HepG2 (cell line): ENCODE data around the gene PYGO2. TPM values are rescaled to one million over a fixed set of nuclear protein-coding genes. Genes with fewer than 3 reads are reported as not detected.

Experiments
- AGO2 ChIP-seq: fragments of 200-400 bp; formaldehyde crosslinking; optimal IDR thresholded peaks from 2 replicates; pipeline ENCODE3; 2017; ENCODE audit warnings: mild to moderate bottlenecking, low read depth, low read length, moderate library complexity
- ARNT2 ChIP-seq: sonication (generic); formaldehyde crosslinking; IDR thresholded peaks from 2 replicates; pipeline ENCODE4 v1.8.0; 2022; ENCODE audit warnings: mild to moderate bottlenecking, low read depth, missing genetic modification reagents, moderate library complexity
- E2F1 ChIP-seq: sonication (generic); formaldehyde crosslinking; IDR thresholded peaks from 2 replicates; pipeline ENCODE4 v1.5.0; 2020; ENCODE audit warnings: missing genetic modification reagents
- HMG20B ChIP-seq: conservative IDR thresholded peaks from 2 replicates; pipeline ENCODE4 v1.6.1; 2016; ENCODE audit warnings: missing genetic modification reagents, missing compliant biosample characterization
- HMGXB3 ChIP-seq: sonication (generic); formaldehyde crosslinking; IDR thresholded peaks from 2 replicates; pipeline ENCODE4 v1.4.0; 2020; ENCODE audit warnings: missing genetic modification reagents, borderline replicate concordance
- IRF2 ChIP-seq: IDR thresholded peaks from 2 replicates; pipeline ENCODE4 v1.6.1; 2018; ENCODE audit warnings: missing genetic modification reagents, missing compliant biosample characterization
- PAF1 ChIP-seq: IDR thresholded peaks from 2 replicates; pipeline ENCODE4 v1.6.1; 2016; ENCODE audit warnings: missing genetic modification reagents, missing compliant biosample characterization
- POLR2G ChIP-seq: fragments of 200-400 bp; formaldehyde crosslinking; IDR thresholded peaks from 2 replicates; pipeline ENCODE4 v1.6.1; 2018; ENCODE audit warnings: mild to moderate bottlenecking, low read depth, low read length, moderate library complexity
- RELA ChIP-seq: sonication (generic); formaldehyde crosslinking; IDR thresholded peaks from 2 replicates; pipeline ENCODE4 v1.4.0; 2020; ENCODE audit warnings: missing genetic modification reagents
- SIX1 ChIP-seq: sonication (generic); formaldehyde crosslinking; IDR thresholded peaks from 2 replicates; pipeline ENCODE4 v1.4.0; 2020; ENCODE audit warnings: missing genetic modification reagents, borderline replicate concordance
- SSRP1 ChIP-seq: IDR thresholded peaks from 2 replicates; pipeline ENCODE4 v1.6.1; 2016; ENCODE audit warnings: control low read depth
- ZBTB38 ChIP-seq: sonication (generic); formaldehyde crosslinking; IDR thresholded peaks from 2 replicates; pipeline ENCODE4 v1.5.1; 2020; ENCODE audit warnings: mild to moderate bottlenecking, missing genetic modification reagents
- ZNF136 ChIP-seq: sonication (generic); formaldehyde crosslinking; IDR thresholded peaks from 2 replicates; pipeline ENCODE4 v1.8.1; 2022; ENCODE audit warnings: low read depth, mild to moderate bottlenecking, moderate library complexity, missing genetic modification reagents
- ZNF138 ChIP-seq: sonication (generic); formaldehyde crosslinking; IDR thresholded peaks from 2 replicates; pipeline ENCODE4 v1.5.0; 2020; ENCODE audit warnings: mild to moderate bottlenecking, low read depth, missing genetic modification reagents
- ZNF17 ChIP-seq: sonication (generic); formaldehyde crosslinking; IDR thresholded peaks from 2 replicates; pipeline ENCODE4 v1.5.0; 2020; ENCODE audit warnings: mild to moderate bottlenecking, missing genetic modification reagents
- ZNF530 ChIP-seq: sonication (generic); formaldehyde crosslinking; IDR thresholded peaks from 2 replicates; pipeline ENCODE4 v1.5.0; 2020; ENCODE audit warnings: low read depth, mild to moderate bottlenecking, missing genetic modification reagents
- ZNF569 ChIP-seq: sonication (generic); formaldehyde crosslinking; IDR thresholded peaks from 2 replicates; pipeline ENCODE4 v1.5.0; 2020; ENCODE audit warnings: mild to moderate bottlenecking, missing genetic modification reagents, moderate library complexity, borderline replicate concordance
- ZNF710 ChIP-seq: sonication (generic); formaldehyde crosslinking; IDR thresholded peaks from 2 replicates; pipeline ENCODE4 v1.5.0; 2020; ENCODE audit warnings: mild to moderate bottlenecking, missing genetic modification reagents, borderline replicate concordance
- ZNF724P ChIP-seq: sonication (generic); formaldehyde crosslinking; IDR thresholded peaks from 2 replicates; pipeline ENCODE4 v1.8.0; 2022; ENCODE audit warnings: missing genetic modification reagents, borderline replicate concordance
- polyA plus RNA-seq, 8 experiments: library from polyadenylated mRNA; depleted of rRNA in 3 of 8; stranded (reverse) in 7 of 8; unstranded in 1 of 8; fragments of >200 nt; fragmentation: Illumina TruSeq in 4 of 8; extraction: Trizol in 4 of 8; gene quantifications; 2 replicates each; pipeline versions ENCODE4 v1.2.1 to v1.2.3, GENCODE V29; 2011 to 2016; ENCODE audit warnings: low read depth in 4 of 8, missing spikeins in 1 of 8, mixed read lengths in 1 of 8; ENCODE audit not compliant: insufficient read depth in 1 of 8
- total RNA-seq, 5 experiments: library from RNA; depleted of rRNA; stranded (reverse); fragments of >200 nt; fragmentation: Illumina TruSeq; extraction: Trizol; gene quantifications; 2 replicates each; pipeline ENCODE4 v1.2.3, GENCODE V29; 2016; ENCODE audit warnings: low read depth in 1 of 5
- TF ChIP-seq, protein P1 (sequence below): sonication (generic); formaldehyde crosslinking; conservative IDR thresholded peaks from 2 replicates; pipeline ENCODE4 v1.4.0; 2020; ENCODE audit warnings: missing genetic modification reagents

Gene PYGO2
- total and polyA plus RNA-seq, 2 of the 13 experiments (the other 11 are each of a cell fraction or from before 2014, with no cell fraction given): 20.3 to 21.8 TPM

DNA sequence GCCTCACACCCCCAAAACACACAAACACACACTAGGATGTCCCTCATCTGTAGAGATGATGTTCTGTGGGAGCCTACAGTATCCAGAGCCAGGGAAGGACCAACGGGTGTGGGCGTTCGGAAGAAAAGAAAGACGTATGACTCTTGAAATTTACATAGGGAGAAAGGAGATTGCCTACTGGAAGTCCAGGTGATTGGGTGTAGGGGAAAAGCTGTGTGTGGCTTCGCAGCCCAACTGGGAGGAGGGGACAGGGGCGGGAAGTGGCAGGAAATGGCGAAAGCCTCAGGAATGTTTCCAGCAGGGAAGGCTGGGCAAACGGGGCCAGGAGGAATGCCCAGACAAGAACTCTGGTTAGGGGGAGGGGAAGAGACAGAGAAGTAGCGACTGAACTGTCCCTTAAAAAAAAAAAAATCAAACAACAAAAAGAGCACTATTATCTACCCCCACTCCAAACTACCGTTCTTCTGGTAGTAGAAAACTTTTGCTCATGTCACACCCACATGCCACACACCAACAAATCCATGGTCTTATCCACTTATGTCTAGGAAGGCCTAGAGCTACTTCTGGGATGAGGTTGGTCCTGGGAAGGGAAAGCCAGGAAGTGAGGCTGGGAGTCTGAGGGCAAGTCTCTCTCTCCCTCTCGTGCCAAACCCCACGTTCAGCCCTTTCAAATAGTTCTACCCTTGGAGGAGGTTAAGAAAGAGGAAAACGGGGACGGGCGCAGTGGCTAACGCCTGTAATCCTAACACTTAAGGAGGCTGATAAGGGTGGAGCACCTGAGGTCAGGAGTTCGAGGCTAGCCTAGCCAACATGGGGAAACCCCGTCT lies 11.1 kb upstream of the PYGO2 start (continued):
- TF ChIP-seq AGO2 (no peak), POLR2G (peak; percentile 76), ZNF138 (CRISPR knock-in tag) (no peak), ARNT2 (CRISPR knock-in tag) (peak; percentile 49; the same call in 1 of the 2 replicates), PAF1 (CRISPR knock-in tag) (peak; percentile 74; the same call in 1 of the 2 replicates), RELA (CRISPR knock-in tag) (no peak), E2F1 (peak; percentile 69), ZNF724P (no peak), ZBTB38 (CRISPR knock-in tag) (no peak), ZNF17 (no peak), HMG20B (CRISPR knock-in tag) (0 out of 2 replicates have a peak, but pooled peaks have one; percentile 32), IRF2 (CRISPR knock-in tag) (peak; percentile 86), ZNF710 (CRISPR knock-in tag) (no peak), HMGXB3 (CRISPR knock-in tag) (no peak), ZNF136 (CRISPR knock-in tag) (0 out of 2 replicates have a peak, but pooled peaks have one; percentile 28), SSRP1 (CRISPR knock-in tag) (peak; percentile 23; the same call in 1 of the 2 replicates), SIX1 (CRISPR knock-in tag) (no peak), ZNF569 (CRISPR knock-in tag) (no peak), ZNF530 (CRISPR knock-in tag) (no peak)
- TF ChIP-seq, protein P1, sequence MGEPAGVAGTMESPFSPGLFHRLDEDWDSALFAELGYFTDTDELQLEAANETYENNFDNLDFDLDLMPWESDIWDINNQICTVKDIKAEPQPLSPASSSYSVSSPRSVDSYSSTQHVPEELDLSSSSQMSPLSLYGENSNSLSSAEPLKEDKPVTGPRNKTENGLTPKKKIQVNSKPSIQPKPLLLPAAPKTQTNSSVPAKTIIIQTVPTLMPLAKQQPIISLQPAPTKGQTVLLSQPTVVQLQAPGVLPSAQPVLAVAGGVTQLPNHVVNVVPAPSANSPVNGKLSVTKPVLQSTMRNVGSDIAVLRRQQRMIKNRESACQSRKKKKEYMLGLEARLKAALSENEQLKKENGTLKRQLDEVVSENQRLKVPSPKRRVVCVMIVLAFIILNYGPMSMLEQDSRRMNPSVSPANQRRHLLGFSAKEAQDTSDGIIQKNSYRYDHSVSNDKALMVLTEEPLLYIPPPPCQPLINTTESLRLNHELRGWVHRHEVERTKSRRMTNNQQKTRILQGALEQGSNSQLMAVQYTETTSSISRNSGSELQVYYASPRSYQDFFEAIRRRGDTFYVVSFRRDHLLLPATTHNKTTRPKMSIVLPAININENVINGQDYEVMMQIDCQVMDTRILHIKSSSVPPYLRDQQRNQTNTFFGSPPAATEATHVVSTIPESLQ (CRISPR knock-in tag): no peak
